IMR-90 (cell line): Measurements from ENCODE around the gene AZU1. TPM values are rescaled to one million over a fixed set of nuclear protein-coding genes. Genes with fewer than 3 reads are reported as not detected.

Experiments used
- ATAC-seq: fragments of 200-7000 bp; cut with Tn5 transposase; 2 replicates; pipeline ENCODE4 v1.9.1; 2020; ENCODE audit warnings: low read depth, mild to moderate bottlenecking, moderate library complexity
- BruUV-seq: library from RNA; stranded (reverse); fragments of 400-500 nt; replicated peaks from 2 replicates; lab custom pipeline; 2021; lab: Mats Ljungman, UMichigan
- CTCF ChIA-PET: fragments of 300-600 bp; formaldehyde crosslinking; extraction: SDS; loops from one replicate; lab custom pipeline; 2021; ENCODE audit warnings: antibody characterized with exemption; lab: Yijun Ruan, JAX
- POLR2A ChIA-PET: fragments of 300-600 bp; sonication (Branson Sonifier 250); formaldehyde crosslinking; loops from one replicate; lab custom pipeline; 2022; ENCODE audit warnings: antibody characterized with exemption; ENCODE audit not compliant: unreplicated experiment; lab: Charles Lee
- DNase-seq: peaks from one replicate; pipeline ENCODE4 v3.0.0; 2013
- H2AFZ ChIP-seq: replicated peaks from 2 replicates; pipeline ENCODE3; 2013; ENCODE audit warnings: low read length, mild to moderate bottlenecking; ENCODE audit not compliant: poor library complexity
- H2AK5ac ChIP-seq: 2 replicates; pipeline ENCODE4 v1.6.1; 2013; ENCODE audit warnings: low read depth, low read length, inconsistent platforms
- H2AK9ac ChIP-seq: replicated peaks from 2 replicates; pipeline ENCODE3; 2013; ENCODE audit warnings: mild to moderate bottlenecking, low read depth, low read length, moderate library complexity; ENCODE audit not compliant: poor library complexity
- H2BK120ac ChIP-seq: 2 replicates; pipeline ENCODE4 v1.6.1; 2013; ENCODE audit warnings: low read depth, low read length, inconsistent platforms
- H2BK15ac ChIP-seq: 3 replicates; pipeline ENCODE4 v1.6.1; 2013; ENCODE audit warnings: low read depth, low read length, inconsistent platforms
- H2BK20ac ChIP-seq: 2 replicates; pipeline ENCODE4 v1.6.1; 2013; ENCODE audit warnings: low read depth, mild to moderate bottlenecking, inconsistent platforms, low read length, moderate library complexity
- H2BK5ac ChIP-seq: 2 replicates; pipeline ENCODE4 v1.6.1; 2013; ENCODE audit warnings: mild to moderate bottlenecking, low read depth, low read length, inconsistent platforms; ENCODE audit not compliant: poor library complexity, severe bottlenecking
- H3K14ac ChIP-seq: replicated peaks from 2 replicates; pipeline ENCODE4 v1.6.1; 2013; ENCODE audit warnings: low read depth, low read length, inconsistent platforms
- H3K18ac ChIP-seq: 2 replicates; pipeline ENCODE4 v1.6.1; 2013; ENCODE audit warnings: low read depth, low read length, control low read depth
- H3K23ac ChIP-seq: 2 replicates; pipeline ENCODE4 v1.6.1; 2013; ENCODE audit warnings: low read depth, low read length, inconsistent platforms
- H3K27ac ChIP-seq: 2 replicates; pipeline ENCODE4 v1.5.1; 2013; ENCODE audit warnings: mild to moderate bottlenecking, control low read depth, low read length; ENCODE audit not compliant: insufficient read depth
- H3K27me3 ChIP-seq: 2 replicates; pipeline ENCODE4 v1.6.1; 2013; ENCODE audit warnings: low read length; ENCODE audit not compliant: control insufficient read depth, insufficient read depth
- H3K36me3 ChIP-seq: 2 replicates; pipeline ENCODE4 v1.6.1; 2013; ENCODE audit warnings: low read length, mixed read lengths; ENCODE audit not compliant: control insufficient read depth, insufficient read depth
- H3K4ac ChIP-seq: 2 replicates; pipeline ENCODE4 v1.6.1; 2013; ENCODE audit warnings: low read depth, low read length, inconsistent platforms
- H3K4me1 ChIP-seq: 2 replicates; pipeline ENCODE4 v1.6.1; 2013; ENCODE audit warnings: low read length, mixed read lengths; ENCODE audit not compliant: control insufficient read depth, insufficient read depth
- H3K4me2 ChIP-seq: 2 replicates; pipeline ENCODE4 v1.6.1; 2013; ENCODE audit warnings: low read depth, mild to moderate bottlenecking, control low read depth, low read length, moderate library complexity
- H3K4me3 ChIP-seq: 2 replicates; pipeline ENCODE4 v1.5.1; 2013; ENCODE audit warnings: low read depth, mild to moderate bottlenecking, control low read depth, low read length, moderate library complexity; ENCODE audit not compliant: insufficient read depth
- H3K56ac ChIP-seq: 2 replicates; pipeline ENCODE4 v1.6.1; 2013; ENCODE audit warnings: low read length, inconsistent platforms; ENCODE audit not compliant: insufficient read depth; ENCODE audit errors: extremely low read depth
- H3K79me1 ChIP-seq, 2 experiments: 2 replicates each; pipeline ENCODE4 v1.6.1; 2013; ENCODE audit warnings: low read length in 2 of 2, inconsistent platforms in 1 of 2, low read depth in 1 of 2
- H3K9ac ChIP-seq: 2 replicates; pipeline ENCODE4 v1.6.1; 2013; ENCODE audit warnings: low read depth, low read length, control low read depth
- H3K9me1 ChIP-seq: 2 replicates; pipeline ENCODE4 v1.6.1; 2013; ENCODE audit warnings: low read length, inconsistent platforms; ENCODE audit not compliant: insufficient read depth
- H3K9me3 ChIP-seq: 2 replicates; pipeline ENCODE4 v1.6.1; 2013; ENCODE audit warnings: low read length; ENCODE audit not compliant: control insufficient read depth, insufficient read depth
- H4K20me1 ChIP-seq: 2 replicates; pipeline ENCODE4 v1.6.1; 2013; ENCODE audit warnings: low read length, inconsistent platforms; ENCODE audit not compliant: insufficient read depth
- H4K5ac ChIP-seq: 2 replicates; pipeline ENCODE4 v1.6.1; 2013; ENCODE audit warnings: mild to moderate bottlenecking, low read depth, low read length, control low read depth
- H4K8ac ChIP-seq, 2 experiments: 2 replicates each; pipeline ENCODE4 v1.6.1; 2013; ENCODE audit warnings: low read depth in 2 of 2, low read length in 2 of 2, control low read depth in 1 of 2, inconsistent platforms in 1 of 2
- H4K91ac ChIP-seq: 2 replicates; pipeline ENCODE4 v1.6.1; 2013; ENCODE audit warnings: low read depth, low read length, inconsistent platforms; ENCODE audit not compliant: insufficient read depth
- CHD1 ChIP-seq: IDR thresholded peaks from 2 replicates; pipeline ENCODE4 v1.6.1; 2012; ENCODE audit warnings: low read depth, low read length, improper control_type of control experiment
- ELK1 ChIP-seq: fragments of 150-350 bp; IDR thresholded peaks from 2 replicates; pipeline ENCODE4 v1.6.1; 2016; ENCODE audit warnings: low read depth, mild to moderate bottlenecking, low read length, moderate library complexity, borderline replicate concordance
- MAFK ChIP-seq: IDR thresholded peaks from 2 replicates; pipeline ENCODE4 v1.6.1; 2012; ENCODE audit warnings: low read depth, low read length, improper control_type of control experiment
- MAZ ChIP-seq: IDR thresholded peaks from 2 replicates; pipeline ENCODE4 v1.6.1; 2012; ENCODE audit warnings: low read depth, mild to moderate bottlenecking, low read length, improper control_type of control experiment, moderate library complexity, borderline replicate concordance
- MXI1 ChIP-seq: IDR thresholded peaks from 2 replicates; pipeline ENCODE4 v1.6.1; 2012; ENCODE audit warnings: low read depth, mild to moderate bottlenecking, low read length, moderate library complexity, borderline replicate concordance
- NFE2L2 ChIP-seq: fragments of 150-350 bp; IDR thresholded peaks from 2 replicates; pipeline ENCODE4 v1.6.1; 2016; ENCODE audit warnings: low read depth, mild to moderate bottlenecking, low read length
- RAD21 ChIP-seq: IDR thresholded peaks from 2 replicates; pipeline ENCODE4 v1.6.1; 2012; ENCODE audit warnings: low read length, improper control_type of control experiment
- RCOR1 ChIP-seq: IDR thresholded peaks from 2 replicates; pipeline ENCODE4 v1.6.1; 2012; ENCODE audit warnings: mild to moderate bottlenecking, low read length, improper control_type of control experiment; ENCODE audit not compliant: insufficient replicate concordance
- RFX5 ChIP-seq: IDR thresholded peaks from 2 replicates; pipeline ENCODE4 v1.8.0; 2012; ENCODE audit warnings: low read depth, mild to moderate bottlenecking, low read length, moderate library complexity
- WGBS, 2 experiments: methylation state at CpG; one replicate each; pipeline versions ENCODE4 v1.1.5 to v1.1.7; 2013; ENCODE audit warnings: missing lambda C conversion rate in 2 of 2; ENCODE audit not compliant: insufficient read length in 1 of 2; ENCODE audit errors: extremely low coverage in 2 of 2; 5-methylcytosine and 5-hydroxymethylcytosine counted together
- dilution Hi-C: fragments of 300-500 bp; cut with HindIII; formaldehyde crosslinking; loops from one replicate; pipeline ENCODE4 v1.14.3; 2018; ENCODE audit warnings: low sequenced_read_pairs; ENCODE audit not compliant: unreplicated experiment
- in situ Hi-C: fragments of 300-500 bp; cut with MboI; formaldehyde crosslinking; loops from 3 replicates; pipeline ENCODE4 v1.14.3; 2019; ENCODE audit warnings: low sequenced_read_pairs, inconsistent platforms, mixed read lengths
- intact Hi-C: fragments of 100-400 bp; cut with micrococcal nuclease; formaldehyde crosslinking; loops from 2 replicates; pipeline ENCODE4 v1.10.0; 2022
- polyA plus RNA-seq, 3 experiments: library from polyadenylated mRNA; depleted of rRNA; stranded (reverse); fragments of >200 nt; gene quantifications; 2 replicates each; pipeline ENCODE4 v1.2.3, GENCODE V29; 2012; ENCODE audit warnings: low replicate concordance in 1 of 3
- total RNA-seq: library from RNA; depleted of rRNA; stranded (reverse); fragments of >200 nt; gene quantifications from 2 replicates; pipeline ENCODE4 v1.2.3, GENCODE V29; 2012
- TF ChIP-seq, protein P1 (sequence below): conservative IDR thresholded peaks from 2 replicates; pipeline ENCODE4 v1.5.1; 2012; ENCODE audit warnings: mild to moderate bottlenecking, low read depth, low read length, improper control_type of control experiment

The AZU1 gene
- total and polyA plus RNA-seq, 2 of the 4 experiments (the other 2 are of a cell fraction) = 0.12 TPM; not detected in 1

DNA sequence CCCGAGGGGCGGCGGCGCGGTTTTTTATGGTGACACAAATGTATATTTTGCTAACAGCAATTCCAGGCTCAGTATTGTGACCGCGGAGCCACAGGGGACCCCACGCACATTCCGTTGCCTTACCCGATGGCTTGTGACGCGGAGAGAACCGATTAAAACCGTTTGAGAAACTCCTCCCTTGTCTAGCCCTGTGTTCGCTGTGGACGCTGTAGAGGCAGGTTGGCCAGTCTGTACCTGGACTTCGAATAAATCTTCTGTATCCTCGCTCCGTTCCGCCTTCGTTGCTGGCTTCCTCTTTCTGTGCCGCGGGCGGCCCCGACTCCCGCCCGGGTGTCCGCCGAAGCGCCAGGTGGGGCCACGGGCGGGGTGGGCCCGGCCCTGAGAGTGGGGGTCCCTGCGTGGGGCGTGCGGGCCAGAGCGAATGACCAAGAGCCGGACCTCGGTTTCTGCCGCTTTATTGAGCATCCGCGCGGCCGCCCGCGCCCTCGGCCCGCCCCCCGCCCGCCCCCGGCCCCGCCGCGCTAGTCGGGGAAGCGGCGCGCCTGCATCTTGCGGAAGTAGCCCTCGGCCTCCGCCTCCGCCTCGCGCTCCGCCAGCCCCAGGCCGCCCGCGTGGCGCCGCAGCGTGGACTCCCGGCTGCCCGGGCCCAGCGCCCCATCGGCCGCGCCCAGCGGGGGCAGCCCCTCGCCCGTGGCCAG, 15.4 kb upstream of the AZU1 start:
- peaks cover 11 to 29% of the 10 kb centered on the region in 2 experiments for H3K79me1 ChIP-seq

More for the DNA sequence above, 15.4 kb upstream of the AZU1 start:
- TF ChIP-seq NFE2L2 (no peak), MAFK (no peak), RFX5 (no peak), CHD1 (no peak), RAD21 (no peak), ELK1 (no peak), MXI1 (no peak), RCOR1 (no peak), MAZ (no peak)
- TF ChIP-seq, protein P1, sequence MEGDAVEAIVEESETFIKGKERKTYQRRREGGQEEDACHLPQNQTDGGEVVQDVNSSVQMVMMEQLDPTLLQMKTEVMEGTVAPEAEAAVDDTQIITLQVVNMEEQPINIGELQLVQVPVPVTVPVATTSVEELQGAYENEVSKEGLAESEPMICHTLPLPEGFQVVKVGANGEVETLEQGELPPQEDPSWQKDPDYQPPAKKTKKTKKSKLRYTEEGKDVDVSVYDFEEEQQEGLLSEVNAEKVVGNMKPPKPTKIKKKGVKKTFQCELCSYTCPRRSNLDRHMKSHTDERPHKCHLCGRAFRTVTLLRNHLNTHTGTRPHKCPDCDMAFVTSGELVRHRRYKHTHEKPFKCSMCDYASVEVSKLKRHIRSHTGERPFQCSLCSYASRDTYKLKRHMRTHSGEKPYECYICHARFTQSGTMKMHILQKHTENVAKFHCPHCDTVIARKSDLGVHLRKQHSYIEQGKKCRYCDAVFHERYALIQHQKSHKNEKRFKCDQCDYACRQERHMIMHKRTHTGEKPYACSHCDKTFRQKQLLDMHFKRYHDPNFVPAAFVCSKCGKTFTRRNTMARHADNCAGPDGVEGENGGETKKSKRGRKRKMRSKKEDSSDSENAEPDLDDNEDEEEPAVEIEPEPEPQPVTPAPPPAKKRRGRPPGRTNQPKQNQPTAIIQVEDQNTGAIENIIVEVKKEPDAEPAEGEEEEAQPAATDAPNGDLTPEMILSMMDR = no peak
- no peak overlapping the region for H2BK20ac ChIP-seq
- H2AK5ac ChIP-seq = no peak overlapping the region
- no peak overlapping the region for H2BK120ac ChIP-seq
- no peak overlapping the region for H2BK15ac ChIP-seq
- in situ Hi-C loops = no loop called here
- no peaks in the 10 kb centered on the region for H3K27me3 ChIP-seq
- H4K20me1 ChIP-seq = peaks cover 55% of the 10 kb centered on the region
- CTCF ChIA-PET = no interaction called here
- H3K36me3 ChIP-seq = peaks cover 73% of the 10 kb centered on the region
- DNase-seq = no peak
- ATAC-seq = no peak
- H3K9me3 ChIP-seq = no peaks in the 10 kb centered on the region
- no peak overlapping the region for H3K4ac ChIP-seq
- no peak overlapping the region for H2BK5ac ChIP-seq
- H3K23ac ChIP-seq = no peak overlapping the region
- no peak overlapping the region for H3K4me3 ChIP-seq
- no peak overlapping the region for H3K14ac ChIP-seq
- WGBS, 2 experiments = 93% methylated on average over 12 of the region's 80 CpGs; no CpG with 5 or more reads in 1 of the 2 experiments
- H2AK9ac ChIP-seq = no peak overlapping the region
- POLR2A ChIA-PET = no interaction called here
- no TSS peak for BruUV-seq
- H4K5ac ChIP-seq = no peak overlapping the region
- intact Hi-C loops = no loop called here
- dilution Hi-C loops = no loop called here
- H3K4me1 ChIP-seq = no peaks in the 10 kb centered on the region
- no peaks in the 10 kb centered on the region for H3K9me1 ChIP-seq
- no peak overlapping the region for H3K27ac ChIP-seq
- no peak overlapping the region for H3K18ac ChIP-seq
- H3K4me2 ChIP-seq = no peak overlapping the region
- no peak overlapping the region for H3K56ac ChIP-seq
- no peak overlapping the region for H2AFZ ChIP-seq
- no peak overlapping the region for H4K8ac ChIP-seq
- no peak overlapping the region for H3K9ac ChIP-seq
- no peak overlapping the region for H4K91ac ChIP-seq
